DOHH2 (cell line): Measurements from ENCODE around the gene OTULINL.

Experiments used
- H3F3A ChIP-seq: fragments of 200-600 bp; sonication (generic), shearing (Covaris generic); 2 replicates; pipeline ENCODE4 v1.6.0; 2016; ENCODE audit warnings: antibody characterized with exemption, mild to moderate bottlenecking; ENCODE audit not compliant: control insufficient read depth, insufficient read depth
- H3K27ac ChIP-seq: fragments of 200-600 bp; sonication (generic); 2 replicates; pipeline ENCODE4 v1.5.1; 2014; ENCODE audit warnings: low read depth, mild to moderate bottlenecking, low read length, moderate library complexity
- H3K27me3 ChIP-seq: fragments of 200-600 bp; sonication (generic); 2 replicates; pipeline ENCODE4 v1.6.1; 2014; ENCODE audit warnings: mild to moderate bottlenecking, low read length, mixed read lengths; ENCODE audit not compliant: control insufficient read depth
- H3K36me3 ChIP-seq: fragments of 200-600 bp; sonication (generic); 2 replicates; pipeline ENCODE4 v1.6.1; 2014; ENCODE audit warnings: mild to moderate bottlenecking, low read length, moderate library complexity, mixed read lengths; ENCODE audit not compliant: control insufficient read depth
- H3K4me1 ChIP-seq: fragments of 200-600 bp; sonication (generic); 2 replicates; pipeline ENCODE4 v1.6.1; 2014; ENCODE audit warnings: mild to moderate bottlenecking, low read length, mixed read lengths; ENCODE audit not compliant: control insufficient read depth
- H3K4me2 ChIP-seq: fragments of 200-600 bp; sonication (generic); 2 replicates; pipeline ENCODE4 v1.6.0; 2014; ENCODE audit warnings: mild to moderate bottlenecking, low read length, moderate library complexity
- H3K4me3 ChIP-seq: fragments of 200-600 bp; sonication (generic); 2 replicates; pipeline ENCODE4 v1.5.1; 2014; ENCODE audit warnings: mild to moderate bottlenecking, low read length, mixed read lengths
- H3K79me2 ChIP-seq: fragments of 200-600 bp; sonication (generic); 2 replicates; pipeline ENCODE4 v1.6.1; 2014; ENCODE audit warnings: mild to moderate bottlenecking, low read length, mixed read lengths; ENCODE audit not compliant: control insufficient read depth
- H3K9me2 ChIP-seq: fragments of 200-600 bp; sonication (generic); replicated peaks from 2 replicates; pipeline ENCODE4 v1.6.1; 2014; ENCODE audit warnings: mild to moderate bottlenecking, low read length, mixed read lengths; ENCODE audit not compliant: control insufficient read depth
- H3K9me3 ChIP-seq: fragments of 200-600 bp; sonication (generic); 2 replicates; pipeline ENCODE4 v1.6.1; 2014; ENCODE audit warnings: antibody characterized with exemption, low read length, mixed read lengths; ENCODE audit not compliant: control insufficient read depth, insufficient read depth
- H4K20me1 ChIP-seq: fragments of 200-600 bp; sonication (generic); 2 replicates; pipeline ENCODE4 v1.6.0; 2014; ENCODE audit warnings: low read depth, mild to moderate bottlenecking, antibody characterized with exemption, low read length, moderate library complexity; ENCODE audit not compliant: control insufficient read depth, insufficient read depth
- CTCF ChIP-seq: fragments of 200-600 bp; sonication (generic); IDR thresholded peaks from one replicate; pipeline ENCODE4 v1.5.1; 2014; ENCODE audit warnings: antibody characterized with exemption, mild to moderate bottlenecking, low read depth, low read length; ENCODE audit not compliant: poor library complexity, severe bottlenecking
- EZH2phosphoT487 ChIP-seq: fragments of 200-600 bp; sonication (generic); IDR thresholded peaks from 2 replicates; pipeline ENCODE4 v1.6.1; 2017; ENCODE audit warnings: borderline replicate concordance, mild to moderate bottlenecking, antibody characterized with exemption, low read length, moderate library complexity, mixed read lengths

OTULINL gene

GRCh38 chr5:14568333-14568732 is 13.3 kb upstream of the OTULINL start:
- no peaks in the 10 kb centered on the region for H3K9me2 ChIP-seq
- no peaks in the 10 kb centered on the region for H4K20me1 ChIP-seq
- H3F3A ChIP-seq = no peaks in the 10 kb centered on the region
- no peak overlapping the region for H3K4me2 ChIP-seq
- H3K79me2 ChIP-seq = no peaks in the 10 kb centered on the region
- no peaks in the 10 kb centered on the region for H3K9me3 ChIP-seq
- TF ChIP-seq CTCF (no peak), EZH2phosphoT487 (no peak)
- no peaks in the 10 kb centered on the region for H3K27me3 ChIP-seq
- H3K4me1 ChIP-seq = no peaks in the 10 kb centered on the region
- no peak overlapping the region for H3K27ac ChIP-seq
- H3K4me3 ChIP-seq = no peak overlapping the region
- no peaks in the 10 kb centered on the region for H3K36me3 ChIP-seq

DNA sequence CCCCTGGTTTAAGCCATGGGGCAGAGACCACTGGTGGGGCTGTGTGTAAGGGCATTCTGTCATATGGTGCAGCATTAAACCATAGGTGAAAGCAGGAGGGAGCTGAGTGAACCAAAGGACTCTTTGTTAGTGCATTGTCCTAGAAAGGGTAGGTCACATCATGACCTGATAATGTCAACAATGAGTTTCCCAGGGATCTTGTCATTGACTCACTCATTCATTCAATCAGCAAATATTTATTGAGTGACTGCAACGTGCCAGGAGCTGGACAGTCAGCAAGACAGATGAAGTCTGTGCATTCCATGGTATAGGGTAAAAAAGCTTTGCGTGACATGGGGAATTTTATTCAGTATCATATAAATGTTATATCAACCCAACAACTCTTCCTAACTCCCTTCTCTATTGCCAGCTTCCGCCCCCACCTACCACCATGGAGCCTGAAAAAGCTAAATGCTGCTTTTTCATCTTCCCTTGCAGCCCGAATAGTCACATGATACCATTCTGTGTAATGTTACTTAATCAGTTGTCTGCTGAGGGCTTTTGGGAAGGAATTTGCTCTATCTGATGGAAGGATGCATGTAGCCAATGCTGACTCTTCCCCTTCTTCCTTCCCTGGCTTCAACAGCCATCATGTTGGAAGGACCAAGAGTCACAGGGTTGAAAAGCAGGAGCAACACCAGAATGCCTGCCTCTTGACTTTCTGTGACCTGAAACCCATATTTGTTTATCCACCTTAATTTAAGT is 11.5 kb upstream of the OTULINL start:
- Histone ChIP-seq H3K79me2 (no peaks in the 10 kb centered on the region), H4K20me1 (no peaks in the 10 kb centered on the region), H3K27me3 (no peaks in the 10 kb centered on the region), H3K4me3 (no peak overlapping the region), H3K9me3 (no peaks in the 10 kb centered on the region), H3F3A (no peaks in the 10 kb centered on the region), H3K4me2 (no peak overlapping the region), H3K4me1 (no peaks in the 10 kb centered on the region), H3K36me3 (no peaks in the 10 kb centered on the region), H3K27ac (no peak overlapping the region), H3K9me2 (no peaks in the 10 kb centered on the region)
- no peak for TF ChIP-seq EZH2phosphoT487

DNA sequence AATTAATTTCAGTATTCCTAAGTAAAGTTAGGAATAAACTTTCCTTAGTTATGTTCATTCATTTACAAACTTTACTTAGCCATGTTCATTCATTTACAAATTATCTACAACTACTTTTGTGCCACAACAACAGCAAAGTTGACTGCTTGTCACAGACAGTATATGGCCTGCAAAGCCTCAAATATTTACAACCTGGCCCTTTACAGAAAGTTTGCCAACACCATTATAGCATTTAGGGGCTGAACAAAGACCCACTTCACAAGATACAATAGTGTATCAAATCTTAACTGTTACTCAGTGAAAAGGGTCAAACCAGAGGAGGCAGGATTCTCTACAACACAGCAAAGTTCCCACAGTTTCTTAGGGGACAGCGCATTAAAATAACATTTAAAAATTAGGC is 9.7 kb upstream of the OTULINL start:
- no peaks in the 10 kb centered on the region for H3K4me1 ChIP-seq
- no peaks in the 10 kb centered on the region for H3F3A ChIP-seq
- no peaks in the 10 kb centered on the region for H4K20me1 ChIP-seq
- no peaks in the 10 kb centered on the region for H3K79me2 ChIP-seq
- no peak overlapping the region for H3K27ac ChIP-seq
- TF ChIP-seq CTCF (no peak), EZH2phosphoT487 (no peak)
- no peaks in the 10 kb centered on the region for H3K36me3 ChIP-seq
- H3K9me3 ChIP-seq = no peaks in the 10 kb centered on the region
- H3K27me3 ChIP-seq = no peaks in the 10 kb centered on the region
- H3K9me2 ChIP-seq = no peaks in the 10 kb centered on the region
- no peak overlapping the region for H3K4me2 ChIP-seq
- no peak overlapping the region for H3K4me3 ChIP-seq

GRCh38 chr5:14572385-14572784 is 9.2 kb upstream of the OTULINL start:
- H3K9me3 ChIP-seq = no peaks in the 10 kb centered on the region
- no peaks in the 10 kb centered on the region for H3K36me3 ChIP-seq
- no peaks in the 10 kb centered on the region for H3K9me2 ChIP-seq
- no peaks in the 10 kb centered on the region for H3K4me1 ChIP-seq
- no peaks in the 10 kb centered on the region for H3K79me2 ChIP-seq
- no peak overlapping the region for H3K27ac ChIP-seq
- no peaks in the 10 kb centered on the region for H4K20me1 ChIP-seq
- no peaks in the 10 kb centered on the region for H3K27me3 ChIP-seq
- no peaks in the 10 kb centered on the region for H3F3A ChIP-seq
- H3K4me3 ChIP-seq = no peak overlapping the region
- H3K4me2 ChIP-seq = no peak overlapping the region
- TF ChIP-seq CTCF = no peak
- TF ChIP-seq EZH2phosphoT487 = no peak
